ENCODE data around the gene PTGER1. TPM values are rescaled to one million over a fixed set of nuclear protein-coding genes. Genes with fewer than 3 reads are reported as not detected.

The PTGER1 gene
- total and polyA plus RNA-seq, 10 of the 15 experiments (the other 5 are each of a cell fraction or from before 2014, with no cell fraction given): not detected

GRCh38 chr19:14437578-14438140 is 37.5 kb downstream of the PTGER1 start:
- DNase-seq (ENCODE audit: low read depth, low spot score): no peak
- Histone ChIP-seq H3K9ac (ENCODE audit: control insufficient read depth, insufficient read depth, low read length) (no peak overlapping the region), H3K36me3 (ENCODE audit: control insufficient read depth in 2 of 2, insufficient read depth in 2 of 2, low read length in 1 of 2) (peaks cover 2 to 7% of the 10 kb centered on the region in 2 experiments; a peak in 2 of 4 replicates), H4K20me1 (ENCODE audit: control insufficient read depth, insufficient read depth) (no peaks in the 10 kb centered on the region), H3K79me2 (ENCODE audit: control insufficient read depth, insufficient read depth, low read length) (peaks cover 36% of the 10 kb centered on the region), H3K27me3 (replicated peaks in 1 of 2; ENCODE audit: control insufficient read depth in 2 of 2, insufficient read depth in 2 of 2, low read length in 1 of 2) (no peaks in the 10 kb centered on the region), H3K9me3 (replicated peaks; ENCODE audit: control insufficient read depth, insufficient read depth, low read length) (no peaks in the 10 kb centered on the region), H2AFZ (ENCODE audit: control insufficient read depth, low read depth, low read length) (no peak overlapping the region), H3K4me2 (ENCODE audit: control insufficient read depth, insufficient read depth) (no peak overlapping the region), H3K4me3 (no peak overlapping the region), H3K4me1 (ENCODE audit: control insufficient read depth, insufficient read depth, low read length) (peaks cover 23% of the 10 kb centered on the region), H3K27ac (ENCODE audit: control insufficient read depth, insufficient read depth) (no peak overlapping the region)
- RAD21 ChIA-PET (ENCODE audit: unreplicated experiment): interaction anchor here (1.1 kb wide), 1 partner anchor 301 kb away, joined by 4 read pairs; the partner anchor contains the start of gene ASF1B
- intact Hi-C loops (cut with micrococcal nuclease; ENCODE audit: unreplicated experiment): no loop called here
- no peak for ATAC-seq
- BruUV-seq (replicated peaks): no TSS peak
- CTCF ChIA-PET: interaction anchor here (0.7 to 1.8 kb wide), 3 partner anchors 30 to 265 kb away, joined by 3 to 4 read pairs (median 3); no protein-coding TSS in a partner anchor
- TF ChIP-seq ZBTB4 (CRISPR knock-in tag; IDR thresholded peaks at IDR 0.05): no peak
- TF ChIP-seq CTCF (IDR thresholded peaks at IDR 0.05 in 2 of 3, conservative IDR thresholded peaks at IDR 0.05 in 1 of 3; ENCODE audit: control insufficient read depth in 2 of 3, extremely low read depth in 1 of 3, insufficient read depth in 1 of 3, low read depth in 3 of 3, low read length in 3 of 3): no peak
- TF ChIP-seq, protein P1, sequence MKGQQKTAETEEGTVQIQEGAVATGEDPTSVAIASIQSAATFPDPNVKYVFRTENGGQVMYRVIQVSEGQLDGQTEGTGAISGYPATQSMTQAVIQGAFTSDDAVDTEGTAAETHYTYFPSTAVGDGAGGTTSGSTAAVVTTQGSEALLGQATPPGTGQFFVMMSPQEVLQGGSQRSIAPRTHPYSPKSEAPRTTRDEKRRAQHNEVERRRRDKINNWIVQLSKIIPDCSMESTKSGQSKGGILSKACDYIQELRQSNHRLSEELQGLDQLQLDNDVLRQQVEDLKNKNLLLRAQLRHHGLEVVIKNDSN (IDR thresholded peaks at IDR 0.05; ENCODE audit: borderline replicate concordance, extremely low read length, insufficient read depth, low read depth, low read length): no peak
- TF ChIP-seq SKIL (IDR thresholded peaks at IDR 0.05; ENCODE audit: low read depth, poor library complexity, severe bottlenecking): no peak
- no peak for TF ChIP-seq ETV6 (conservative IDR thresholded peaks at IDR 0.05 in 1 of 2, IDR thresholded peaks at IDR 0.05 in 1 of 2; ENCODE audit: borderline replicate concordance in 1 of 2, low read depth in 1 of 2)
- no peak for TF ChIP-seq NFYA (IDR thresholded peaks at IDR 0.05; ENCODE audit: borderline replicate concordance, low read depth, low read length)
- no peak for TF ChIP-seq USF2 (IDR thresholded peaks at IDR 0.05; ENCODE audit: borderline replicate concordance, low read depth, low read length)
- no peak for TF ChIP-seq POLR2A (IDR thresholded peaks at IDR 0.05; ENCODE audit: low read depth, low read length)
- no peak for TF ChIP-seq JUNB (IDR thresholded peaks at IDR 0.05)
- no peak for FAIRE-seq
- in situ Hi-C loops (cut with MboI): no loop called here
- SMC1A ChIA-PET (ENCODE audit: uncharacterized antibody, unreplicated experiment): no interaction called here
- POLR2A ChIA-PET: interaction anchor here (0.6 to 0.9 kb wide), 3 partner anchors 14 to 46 kb away, joined by 3 to 8 read pairs (median 4); no protein-coding TSS in a partner anchor
- WGBS (ENCODE audit: insufficient coverage, insufficient replicate concordance, low lambda C conversion rate, missing lambda C conversion rate): 95% methylated on average over 7 of the region's 7 CpGs

Data from GM12878 (cell line).